ENCODE results near the gene STX16.
A peak's percentile ranks its signal among the peaks of the same experiment; 100 is the strongest.

STX16 gene

DNA sequence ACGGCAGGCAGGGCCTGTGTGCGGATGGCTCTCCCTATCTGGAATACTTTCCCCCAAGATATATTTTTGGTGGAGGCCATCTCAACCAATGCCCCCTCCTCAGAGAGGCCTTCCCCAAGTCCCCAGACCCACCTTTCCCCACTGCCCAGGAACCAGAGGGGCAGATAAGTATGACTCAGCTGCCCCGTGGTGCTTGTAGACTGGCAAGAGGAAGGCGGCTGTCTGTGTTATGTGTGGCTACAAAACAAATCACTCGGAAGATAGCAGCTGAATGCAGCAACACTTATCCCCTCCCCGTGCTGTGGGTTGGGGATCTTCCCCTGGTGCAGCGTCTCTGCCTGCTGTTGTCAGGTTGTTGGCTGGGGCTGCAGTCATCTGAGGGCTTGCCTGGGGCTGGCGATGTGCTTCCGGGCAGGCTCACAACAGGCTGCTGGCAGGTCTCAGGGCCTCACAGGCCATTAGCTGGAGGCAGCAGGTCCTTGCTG is 48.6 kb downstream of the STX16 start:
- no peak for DNase-seq

DNA sequence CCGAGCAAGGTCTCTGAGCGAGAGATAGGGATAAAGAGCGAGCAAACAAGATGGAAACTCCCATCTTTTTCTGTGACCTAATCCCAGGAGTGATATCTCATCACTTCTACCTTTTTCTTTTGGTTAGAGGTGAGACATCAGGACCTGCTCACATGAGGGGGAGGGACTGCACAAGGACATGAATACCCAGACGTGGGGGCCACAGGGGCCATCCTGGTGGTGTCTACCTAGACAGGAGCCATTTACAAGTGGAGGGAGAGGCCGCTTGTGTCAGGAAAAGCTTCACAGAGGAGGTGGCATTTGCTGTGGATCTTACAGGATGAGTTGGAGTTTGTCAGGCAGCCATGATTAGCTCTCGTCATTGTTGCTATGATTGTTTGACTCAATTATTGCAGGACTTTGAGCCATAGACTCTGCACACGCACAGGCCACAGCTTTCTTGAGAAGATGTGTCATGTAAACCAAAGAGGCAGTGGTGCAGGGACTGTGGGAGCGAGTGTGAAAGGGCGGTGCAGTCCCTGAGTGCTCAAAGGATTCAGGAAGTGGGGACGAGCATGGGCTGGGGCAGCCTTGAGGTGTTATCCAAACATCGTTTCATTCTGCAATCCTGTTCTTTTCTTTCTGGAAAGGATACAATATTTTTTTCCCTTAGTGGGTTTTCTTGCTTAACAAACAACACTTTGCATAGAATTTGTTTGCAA is 49.2 kb downstream of the STX16 start:
- DNase-seq: no peak

DNA sequence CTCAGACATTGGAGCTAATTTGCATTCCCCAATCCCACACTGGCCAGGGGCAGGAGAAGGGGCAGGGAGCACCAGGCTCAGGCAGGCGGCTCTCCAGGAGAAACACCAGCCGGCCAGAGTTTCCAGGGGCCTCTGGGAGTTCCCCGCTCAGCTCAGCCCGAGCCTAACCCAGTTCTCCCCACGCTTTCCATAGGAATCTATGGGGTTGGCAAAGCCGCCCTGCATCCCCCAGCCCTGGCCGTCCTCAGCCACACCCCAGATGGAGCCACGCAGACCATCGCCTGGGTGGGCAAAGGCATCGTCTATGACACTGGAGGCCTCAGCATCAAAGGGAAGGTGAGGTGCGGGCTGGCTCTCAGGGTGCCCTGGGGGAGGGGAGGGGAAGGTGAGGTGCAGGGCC is 49.7 kb downstream of the STX16 start:
- peak; percentile 9 for DNase-seq

DNA sequence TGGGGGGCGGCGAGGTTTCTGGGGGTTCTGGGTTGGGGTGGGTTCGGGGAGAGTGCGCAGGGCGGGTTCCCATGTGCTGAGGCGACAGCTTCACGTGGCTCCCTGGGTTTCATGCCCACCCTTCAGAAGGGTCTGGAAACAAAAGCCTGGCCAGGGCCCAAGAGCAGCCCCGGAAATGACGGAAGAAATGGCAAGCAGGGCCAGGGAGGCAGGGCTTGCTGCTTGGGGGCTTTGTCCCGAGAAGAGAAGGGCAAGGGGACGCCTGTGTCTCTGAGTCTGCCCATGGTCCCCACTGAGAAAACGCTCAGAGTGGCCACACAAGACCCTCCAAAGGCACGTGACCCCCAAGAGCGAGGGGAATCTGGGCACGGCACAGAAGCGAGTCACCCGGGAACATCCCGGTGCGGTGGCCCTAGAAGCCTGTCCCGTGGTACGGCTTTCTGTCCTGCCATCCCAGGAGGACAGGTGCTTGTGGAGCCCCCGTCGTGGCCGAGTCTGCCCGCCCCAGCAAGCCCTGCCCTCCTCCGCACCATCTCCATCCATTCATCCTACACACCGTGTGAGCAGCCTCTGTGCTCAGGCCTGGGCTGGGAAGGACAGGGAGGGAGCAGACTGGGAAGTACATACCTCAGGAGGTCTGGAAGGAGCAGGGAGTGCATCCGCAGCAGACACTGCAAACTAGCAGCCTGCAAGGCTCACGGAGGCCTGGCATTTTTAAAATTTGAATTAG is 50.5 kb downstream of the STX16 start:
- no peak for DNase-seq

DNA sequence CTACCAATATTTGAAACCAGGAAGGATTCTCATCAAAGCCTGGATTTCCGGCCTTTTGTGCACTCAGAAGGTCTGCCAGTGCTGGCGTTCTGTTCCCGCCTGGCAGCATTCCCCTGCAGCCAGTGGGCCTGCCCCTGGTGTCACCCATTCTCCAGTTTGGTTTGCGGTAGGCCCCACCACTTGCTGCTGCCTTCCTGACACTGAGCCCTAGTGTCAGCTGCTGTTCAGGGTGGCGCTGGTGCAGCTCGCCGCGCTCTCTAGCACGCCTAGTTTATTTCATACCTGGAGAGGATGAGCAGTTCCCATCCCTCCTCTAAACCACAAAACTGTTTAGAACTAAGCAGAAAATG is 51.1 kb downstream of the STX16 start:
- DNase-seq: no peak

- no peak for DNase-seq
Measured at GRCh38 chr20:58702859-58703648, 52.0 kb downstream of the STX16 start.

GRCh38 chr20:58703765-58704371 is 52.8 kb downstream of the STX16 start:
- DNase-seq: no peak

GRCh38 chr20:58705208-58705926 is 54.3 kb downstream of the STX16 start:
- DNase-seq: no peak

GRCh38 chr20:58706150-58706892 is 55.2 kb downstream of the STX16 start:
- DNase-seq: no peak

DNA sequence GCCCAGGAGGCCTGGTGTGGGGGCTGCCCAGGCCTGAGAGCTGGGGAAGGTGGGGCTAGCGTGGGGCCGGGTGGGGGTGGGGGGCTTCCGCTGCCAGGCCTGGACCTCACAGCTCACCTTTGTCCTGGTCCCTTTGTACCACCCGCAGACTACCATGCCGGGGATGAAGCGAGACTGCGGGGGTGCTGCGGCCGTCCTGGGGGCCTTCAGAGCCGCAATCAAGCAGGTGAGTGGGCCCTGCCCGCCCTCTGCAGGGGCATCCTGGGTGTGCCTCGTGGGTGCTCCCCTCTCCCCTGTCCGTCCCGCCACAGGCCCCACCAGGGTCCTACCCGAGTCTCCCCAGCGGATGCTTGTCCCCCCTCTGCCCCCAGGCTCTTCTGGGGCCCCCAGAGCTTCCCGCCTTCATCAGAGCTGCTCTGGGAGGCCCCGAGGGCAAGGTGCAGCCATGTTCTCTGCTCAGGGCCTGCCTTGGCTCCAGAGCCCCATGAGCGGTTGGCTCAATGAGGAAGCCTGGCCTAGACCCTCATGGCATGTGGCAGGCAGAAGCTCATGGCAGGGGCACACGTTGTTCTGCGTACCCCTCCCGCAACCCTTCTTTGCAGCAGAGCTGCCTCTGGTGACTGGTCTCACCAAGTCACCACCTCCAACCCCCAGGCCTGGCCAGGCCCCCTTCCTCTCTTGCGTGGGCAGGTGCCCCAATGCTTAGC is 56.0 kb downstream of the STX16 start:
- DNase-seq: no peak

DNA sequence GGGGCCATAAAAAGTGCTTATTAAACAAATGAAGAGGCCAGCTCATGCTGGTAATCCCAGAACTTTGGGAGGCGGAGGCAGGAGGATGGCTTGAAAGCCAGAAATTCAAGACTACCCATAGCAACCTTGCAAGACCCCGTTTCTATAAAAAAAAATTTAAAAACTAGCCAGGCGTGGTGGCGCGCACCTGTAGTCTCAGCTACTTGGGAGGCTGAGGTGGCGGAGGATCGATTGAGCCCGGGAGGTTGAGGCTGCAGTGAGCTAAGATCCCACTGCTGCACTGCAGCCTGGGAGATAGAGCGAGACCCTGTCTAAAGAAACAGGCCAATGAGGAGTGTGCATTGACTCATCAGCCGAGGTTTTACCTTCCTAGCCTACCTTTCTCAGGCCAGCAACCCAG is 56.7 kb downstream of the STX16 start:
- no peak for DNase-seq

DNA sequence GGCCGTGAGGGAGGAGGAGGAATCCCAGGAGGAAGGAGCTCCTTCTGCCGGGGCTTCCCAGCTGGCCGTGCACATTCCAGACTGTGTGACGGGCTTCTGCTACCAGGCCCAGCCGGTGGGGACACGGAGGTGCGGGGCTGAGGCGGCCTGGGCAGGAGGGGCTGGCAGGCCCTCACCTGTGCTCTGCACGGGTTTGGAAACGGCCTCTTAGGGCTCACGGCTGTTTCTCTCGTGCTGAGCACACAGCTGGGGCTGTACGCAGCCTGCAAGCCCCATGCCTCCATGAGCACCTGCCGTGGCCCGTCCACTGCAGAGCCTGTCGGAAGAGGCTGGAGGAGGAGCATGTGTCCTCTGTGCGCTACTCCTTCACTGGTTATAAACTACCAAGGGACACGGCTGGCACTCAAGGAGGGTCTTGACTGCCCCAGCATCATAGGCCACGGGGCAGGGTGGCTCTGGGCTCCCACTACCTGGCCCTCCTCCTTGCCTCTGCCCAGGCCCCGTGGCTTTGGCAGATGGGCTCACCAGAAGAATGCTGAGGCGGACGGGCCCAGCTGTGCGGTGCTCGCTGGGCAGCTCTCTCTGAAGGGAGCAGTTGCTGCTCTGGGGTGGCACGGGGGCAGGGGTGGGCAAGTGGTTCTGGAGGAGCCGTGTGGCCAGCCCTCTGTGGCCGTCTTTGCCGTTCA is 57.3 kb downstream of the STX16 start:
- no peak for DNase-seq

GRCh38 chr20:58709013-58709702 is 58.1 kb downstream of the STX16 start:
- no peak for DNase-seq

DNA sequence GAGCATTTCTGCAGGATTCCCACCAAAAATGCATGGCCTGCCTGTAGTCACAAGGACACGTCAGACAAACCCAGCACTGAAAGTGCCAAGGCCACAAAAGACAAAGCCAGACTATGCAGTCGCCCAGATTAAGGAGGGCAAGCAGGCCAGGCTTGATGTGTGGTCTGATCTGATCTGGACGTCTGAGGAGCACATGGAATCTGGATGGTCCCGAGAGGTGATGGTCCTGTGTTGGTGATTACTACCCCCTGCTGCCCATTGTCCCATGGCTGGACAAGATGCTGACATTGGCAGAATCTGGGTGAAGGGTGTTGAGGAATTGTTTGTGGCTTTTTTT is 58.6 kb downstream of the STX16 start:
- no peak for DNase-seq

GRCh38 chr20:58710481-58711265 is 59.6 kb downstream of the STX16 start:
- no peak for DNase-seq

GRCh38 chr20:58711266-58712051 is 60.4 kb downstream of the STX16 start:
- DNase-seq: no peak

GRCh38 chr20:58712151-58712791 is 61.2 kb downstream of the STX16 start:
- DNase-seq: no peak

Measured in NCI-H1048 (cell line).